H54 (cell line): ENCODE measurements around the gene TRIP10.

Experiments
- DNase-seq: peaks from one replicate; pipeline ENCODE4 v3.0.0; 2011; ENCODE audit warnings: low spot score, mixed read lengths; ENCODE audit not compliant: insufficient read length
- FAIRE-seq: peaks from 3 replicates; lab custom pipeline; 2011; peaks lifted over from hg19 to GRCh38; lab: Jason Lieb, UNC
- POLR2A ChIP-seq: IDR thresholded peaks from 2 replicates; pipeline ENCODE4 v1.6.1; 2011; ENCODE audit warnings: low read depth, mild to moderate bottlenecking, low read length

Gene TRIP10, protein sequence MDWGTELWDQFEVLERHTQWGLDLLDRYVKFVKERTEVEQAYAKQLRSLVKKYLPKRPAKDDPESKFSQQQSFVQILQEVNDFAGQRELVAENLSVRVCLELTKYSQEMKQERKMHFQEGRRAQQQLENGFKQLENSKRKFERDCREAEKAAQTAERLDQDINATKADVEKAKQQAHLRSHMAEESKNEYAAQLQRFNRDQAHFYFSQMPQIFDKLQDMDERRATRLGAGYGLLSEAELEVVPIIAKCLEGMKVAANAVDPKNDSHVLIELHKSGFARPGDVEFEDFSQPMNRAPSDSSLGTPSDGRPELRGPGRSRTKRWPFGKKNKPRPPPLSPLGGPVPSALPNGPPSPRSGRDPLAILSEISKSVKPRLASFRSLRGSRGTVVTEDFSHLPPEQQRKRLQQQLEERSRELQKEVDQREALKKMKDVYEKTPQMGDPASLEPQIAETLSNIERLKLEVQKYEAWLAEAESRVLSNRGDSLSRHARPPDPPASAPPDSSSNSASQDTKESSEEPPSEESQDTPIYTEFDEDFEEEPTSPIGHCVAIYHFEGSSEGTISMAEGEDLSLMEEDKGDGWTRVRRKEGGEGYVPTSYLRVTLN

DNA sequence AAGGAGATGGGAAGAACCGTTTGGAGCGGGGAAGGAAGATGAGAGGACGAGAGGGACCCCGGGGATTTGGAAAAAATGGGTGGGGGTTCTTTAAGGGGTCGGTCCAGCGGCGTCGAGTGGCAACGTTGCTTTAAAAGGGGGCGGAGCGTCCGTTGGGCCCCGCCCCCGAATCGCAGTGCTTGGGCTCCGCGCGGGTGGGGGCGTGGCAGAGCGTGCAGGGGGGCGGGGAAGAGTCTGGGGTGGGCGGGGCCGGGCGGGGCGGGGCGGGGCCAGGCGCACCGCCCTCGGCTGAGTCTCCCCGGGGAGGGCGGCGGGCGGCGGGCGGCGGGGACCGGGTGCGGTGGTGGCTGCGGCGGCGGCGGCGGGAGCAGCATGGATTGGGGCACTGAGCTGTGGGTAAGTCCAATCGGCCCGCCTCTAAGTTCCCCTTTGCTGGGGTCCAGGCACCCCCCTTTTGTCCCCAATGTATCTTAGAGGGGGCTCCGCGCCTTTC lies at the start of gene TRIP10:
Gene TRIP10 (plus strand): TSS at position 291 of the 493 bp plus-strand sequence. CDS start 82 bp downstream, at position 373.
- TF ChIP-seq POLR2A: peak; percentile 31; the same call in 1 of the 2 replicates
- DNase-seq: peak; percentile 64
- no peak for FAIRE-seq

DNA sequence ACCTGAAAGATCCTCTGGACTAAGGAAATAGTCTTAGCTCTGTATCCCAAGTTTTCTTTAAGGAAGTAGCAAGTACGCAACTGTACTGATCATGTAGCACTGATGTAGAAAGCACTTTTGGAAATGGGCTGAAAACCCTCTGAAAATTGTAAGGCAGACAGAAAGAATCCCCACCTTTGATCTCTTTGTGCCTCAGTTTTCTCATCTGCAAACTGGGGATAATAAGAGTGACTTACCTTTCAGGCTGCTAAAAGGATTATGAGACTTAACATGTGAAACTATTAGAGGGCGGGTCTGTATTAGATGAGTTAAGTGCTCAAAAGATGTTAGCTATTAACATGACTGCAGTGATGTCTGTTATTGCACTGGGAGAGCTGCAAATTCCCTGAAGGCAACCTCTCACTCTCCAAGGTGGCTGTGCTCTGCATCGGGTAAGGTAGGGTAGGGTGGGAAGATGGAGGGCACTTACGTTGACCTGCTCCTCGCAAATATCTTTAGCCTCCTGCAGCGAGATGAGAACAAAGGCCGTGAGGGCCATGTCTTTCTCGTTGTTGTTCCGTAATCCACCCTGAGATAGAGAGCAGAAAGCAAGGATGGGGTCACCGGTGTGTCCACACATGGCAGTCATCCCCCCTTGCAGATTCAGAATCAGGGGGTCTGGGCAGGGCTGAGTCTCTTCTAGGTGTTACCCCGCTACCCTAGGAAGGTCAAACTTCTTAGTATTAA lies 49.2 kb upstream of the TRIP10 start:
- no peak for FAIRE-seq
- no peak for DNase-seq
- no peak for TF ChIP-seq POLR2A

DNA sequence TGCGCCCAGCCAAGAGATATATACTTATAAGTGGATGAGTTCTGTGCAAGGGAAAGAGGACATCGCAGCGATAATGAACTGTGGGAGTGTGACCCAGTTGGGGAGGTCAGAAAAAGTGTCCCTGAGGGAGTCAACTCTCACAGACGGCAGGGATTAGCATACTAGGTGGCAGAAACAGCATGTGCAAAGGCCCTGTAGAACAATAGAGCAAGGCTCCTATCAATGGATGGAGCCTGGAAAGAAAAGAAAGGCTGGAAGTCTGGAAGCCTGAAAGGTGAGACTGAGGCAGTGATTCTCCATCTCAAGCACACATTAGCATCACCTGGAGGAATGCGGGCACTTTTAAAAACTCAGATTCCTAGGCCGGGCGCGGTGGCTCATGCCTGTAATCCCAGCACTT lies 48.1 kb upstream of the TRIP10 start:
- no peak for TF ChIP-seq POLR2A
- DNase-seq (no peak), FAIRE-seq (no peak)

DNA sequence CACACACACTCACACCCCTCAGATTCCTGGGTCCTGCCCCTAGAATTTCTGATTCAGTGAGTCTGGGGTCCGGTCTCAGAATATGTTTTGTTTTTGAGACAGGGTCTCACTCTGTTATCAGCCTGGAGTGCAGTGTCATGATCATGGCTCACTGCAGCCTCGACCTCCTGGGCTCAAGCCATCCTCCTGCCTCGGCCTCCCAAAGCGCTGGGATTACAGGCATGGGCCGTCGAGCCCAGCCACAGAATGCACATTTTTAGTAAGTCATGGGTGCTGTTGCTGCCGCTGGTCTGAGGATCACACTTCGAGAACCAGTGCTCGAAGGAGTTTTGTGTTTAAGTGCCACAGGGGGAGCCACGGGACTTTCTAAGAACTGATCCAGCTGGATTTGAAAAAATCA lies 47.5 kb upstream of the TRIP10 start:
- no peak for DNase-seq
- FAIRE-seq: no peak

DNA sequence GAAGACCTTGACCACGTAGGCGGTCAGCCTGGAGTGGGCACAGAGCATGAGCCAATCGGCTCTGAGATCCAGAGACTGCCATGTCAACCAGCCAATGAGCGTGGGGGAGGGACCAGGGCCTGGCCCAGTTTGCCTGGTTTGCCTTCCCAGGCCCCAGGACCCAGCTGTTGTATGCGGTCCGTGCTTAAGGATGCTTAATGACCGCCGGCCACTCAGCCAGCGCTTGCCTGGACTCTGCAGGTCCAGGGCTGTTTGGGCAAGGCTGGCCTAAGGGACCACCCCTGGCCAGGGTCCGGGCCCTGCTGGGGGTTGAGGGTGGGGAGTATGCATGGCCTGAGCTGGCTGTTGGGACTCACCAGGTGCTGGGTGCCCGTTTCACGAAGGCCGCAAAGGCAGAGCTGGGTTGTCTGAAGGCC lies 46.4 kb upstream of the TRIP10 start:
- FAIRE-seq (no peak), DNase-seq (no peak)
- no peak for TF ChIP-seq POLR2A

More for the DNA sequence above, 47.5 kb upstream of the TRIP10 start:
- no peak for TF ChIP-seq POLR2A

DNA sequence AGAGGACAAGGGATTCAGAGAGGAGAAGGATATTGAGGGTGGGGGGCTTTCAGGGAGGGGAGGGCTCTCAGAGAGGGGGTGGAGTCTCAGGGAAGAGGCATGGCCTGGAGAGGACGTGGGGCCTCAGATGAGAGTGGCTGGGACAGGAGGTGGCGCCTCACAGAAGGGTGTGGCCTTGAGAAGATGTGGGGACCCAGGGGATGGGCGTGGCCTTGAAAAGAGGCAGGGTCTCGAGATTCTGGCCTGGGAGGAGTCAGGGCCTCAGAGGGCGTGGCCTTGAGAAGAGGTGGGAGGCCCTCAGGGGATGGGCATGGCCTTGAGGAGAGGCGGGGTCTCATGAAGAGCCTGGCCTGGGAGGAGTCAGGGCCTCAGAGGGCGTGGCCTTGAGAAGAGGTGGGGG lies 45.8 kb upstream of the TRIP10 start:
- FAIRE-seq (no peak), DNase-seq (no peak)
- no peak for TF ChIP-seq POLR2A

DNA sequence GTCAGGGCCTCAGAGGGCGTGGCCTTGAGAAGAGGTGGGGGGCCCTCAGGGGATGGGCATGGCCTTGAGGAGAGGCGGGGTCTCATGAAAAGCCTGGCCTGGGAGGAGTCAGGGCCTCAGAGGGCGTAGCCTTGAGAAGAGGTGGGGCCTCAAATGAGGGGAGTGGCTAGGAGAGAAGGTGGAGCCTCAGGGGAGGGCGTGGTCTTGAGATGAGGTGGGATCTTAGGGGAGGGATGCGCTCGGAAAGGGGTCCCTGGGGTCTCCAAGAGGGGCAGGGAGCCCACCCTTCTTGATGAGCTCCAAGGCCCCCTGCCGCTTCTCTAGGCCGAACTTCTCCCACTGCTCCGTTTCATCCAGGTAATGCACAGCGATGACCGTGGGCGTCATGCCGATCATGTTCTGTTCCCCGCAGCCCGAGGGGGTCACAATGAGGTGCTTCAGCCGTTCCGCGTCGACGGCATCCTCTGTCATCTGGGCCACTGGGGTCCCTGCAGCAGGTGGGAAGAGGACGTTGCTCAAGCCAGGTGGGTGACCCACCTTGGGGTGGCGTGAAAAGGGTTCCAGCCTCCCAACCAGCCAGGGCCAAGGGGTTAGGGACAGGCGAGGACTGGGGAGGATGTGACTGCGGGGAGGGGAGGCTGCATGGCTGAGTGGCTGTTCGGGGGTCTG lies 45.2 kb upstream of the TRIP10 start:
- DNase-seq: no peak
- TF ChIP-seq POLR2A: no peak
- no peak for FAIRE-seq

DNA sequence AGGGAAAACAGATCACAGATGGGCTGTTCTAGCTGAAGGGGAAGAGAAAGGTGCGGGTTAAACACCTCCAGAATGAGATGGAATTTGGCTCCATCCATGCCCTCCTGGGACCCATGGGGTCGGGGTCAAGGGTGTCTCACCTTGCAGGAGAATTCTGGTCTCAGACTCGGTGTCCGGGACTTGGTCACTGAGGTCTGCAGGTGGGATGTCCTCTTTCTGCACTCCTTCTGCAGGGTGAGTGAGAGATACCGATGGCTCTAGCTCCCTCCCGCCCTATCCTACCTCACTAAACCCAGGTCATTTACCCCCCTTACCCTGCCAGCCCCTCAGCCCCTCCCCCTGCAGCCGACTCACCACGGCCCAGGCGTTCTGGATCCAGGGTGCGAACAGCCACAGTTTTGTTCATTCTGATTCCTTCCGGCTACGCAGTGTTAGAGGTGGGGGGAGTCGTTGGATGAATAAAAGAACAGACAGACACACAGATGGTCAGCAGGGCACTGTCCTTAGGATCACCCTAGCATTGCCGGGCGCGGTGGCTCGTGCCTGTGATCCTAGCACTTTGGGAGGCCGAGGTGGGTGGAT lies 43.1 kb upstream of the TRIP10 start:
- FAIRE-seq (no peak), DNase-seq (no peak)
- no peak for TF ChIP-seq POLR2A

DNA sequence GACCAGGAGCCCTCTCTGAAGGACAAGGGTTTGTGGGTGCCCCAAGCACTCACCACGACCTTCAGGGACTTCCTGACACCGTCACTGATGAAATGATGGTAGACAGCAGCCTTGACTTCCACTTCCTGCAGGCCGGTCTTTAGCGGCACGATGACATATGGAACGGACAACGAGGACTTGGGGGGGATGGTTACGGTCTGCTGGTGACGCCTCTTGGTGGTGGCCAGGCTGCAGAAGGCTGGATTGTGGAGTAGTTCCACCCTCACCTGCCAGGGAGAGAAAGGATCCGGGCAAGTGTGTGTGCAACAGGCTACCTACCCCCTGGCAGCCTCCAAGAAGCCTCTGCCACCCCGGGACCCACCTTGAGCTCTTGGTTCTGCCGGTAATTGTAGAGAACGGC lies 42.2 kb upstream of the TRIP10 start:
- no peak for TF ChIP-seq POLR2A
- DNase-seq (no peak), FAIRE-seq (no peak)

DNA sequence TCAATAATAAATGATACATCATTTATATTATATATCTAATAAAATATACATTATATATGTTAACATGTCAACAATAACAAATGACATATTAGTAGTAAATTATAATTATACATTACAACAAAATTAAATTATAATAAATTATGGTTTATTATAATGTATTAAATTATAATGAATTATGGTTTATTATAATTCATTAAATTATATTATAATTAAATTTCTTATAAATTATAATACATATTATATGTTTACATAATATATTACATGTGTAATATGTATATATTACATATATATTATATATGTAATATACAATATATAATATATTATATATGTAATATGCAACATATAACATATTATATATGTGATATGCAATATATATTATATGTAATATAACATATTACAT lies 39.5 kb upstream of the TRIP10 start:
- DNase-seq (no peak), FAIRE-seq (no peak)
- no peak for TF ChIP-seq POLR2A

DNA sequence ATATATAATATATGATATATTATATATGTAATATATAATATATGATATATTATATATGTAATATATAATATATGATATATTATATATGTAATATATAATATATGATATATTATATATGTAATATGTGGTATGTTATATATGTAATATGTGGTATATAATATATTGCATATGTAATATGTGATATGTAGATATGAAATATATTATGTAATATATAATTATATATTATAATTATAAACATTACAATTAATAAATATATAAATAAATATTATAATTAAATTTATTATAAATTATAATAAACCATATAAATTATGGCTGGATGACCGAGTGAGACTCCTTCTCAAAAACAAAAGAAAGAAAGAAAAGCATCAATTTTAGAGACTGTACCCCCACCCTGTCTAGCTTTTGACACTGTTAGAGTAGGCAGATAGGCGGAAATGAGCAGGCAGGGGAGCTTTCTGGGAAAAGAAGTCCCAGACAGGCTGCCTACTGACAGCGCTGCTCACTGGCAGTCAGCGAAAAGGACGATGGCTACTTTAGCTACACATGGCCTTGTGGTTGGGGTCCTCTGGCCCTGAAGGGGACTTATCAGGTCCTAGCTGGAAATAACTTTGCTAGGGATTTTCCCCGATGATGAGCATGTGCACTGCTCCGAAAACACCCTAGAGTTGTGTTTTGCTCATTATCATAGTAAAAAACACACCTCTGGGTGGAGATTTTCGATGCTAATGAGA lies 38.7 kb upstream of the TRIP10 start:
- no peak for TF ChIP-seq POLR2A
- FAIRE-seq (no peak), DNase-seq (no peak)

DNA sequence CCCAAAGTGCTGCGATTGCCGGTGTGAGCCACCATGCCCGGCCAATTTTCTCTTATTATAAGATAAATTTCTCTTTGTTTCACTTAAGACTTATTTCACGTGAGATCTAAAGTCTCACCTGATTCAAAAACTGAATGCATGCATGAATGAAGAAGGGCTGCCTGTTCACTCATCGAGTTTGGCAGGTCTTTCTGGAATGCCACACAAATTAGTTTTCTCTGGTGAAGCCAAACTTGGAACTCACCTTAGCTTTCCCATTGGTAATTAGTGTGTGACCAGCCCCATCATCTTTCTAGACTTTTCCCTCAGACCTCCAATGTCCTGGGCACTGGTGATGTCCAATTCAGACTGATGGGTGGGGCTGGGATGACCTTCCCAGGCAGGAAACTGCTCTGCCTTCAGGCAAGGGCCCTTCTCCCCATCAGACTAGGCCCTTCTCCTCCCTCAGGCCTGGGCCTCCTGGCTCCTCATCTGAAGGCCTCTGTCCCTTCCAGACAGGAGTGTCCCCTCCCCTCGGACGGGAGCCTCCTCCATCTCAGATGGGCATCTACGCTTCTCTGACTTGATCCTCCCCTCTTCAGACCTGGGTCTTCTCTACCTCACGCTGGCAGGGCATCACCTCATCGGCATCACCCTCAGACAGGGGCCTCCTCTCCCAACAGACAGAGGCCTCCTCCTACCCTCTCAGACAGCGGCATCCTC lies 33.4 kb upstream of the TRIP10 start:
- no peak for TF ChIP-seq POLR2A
- FAIRE-seq: no peak
- no peak for DNase-seq
